A204.1 (cell line): Measurements from ENCODE around the gene NRIP1.

Experiments used
- FAIRE-seq: peaks from 2 replicates; lab custom pipeline; 2012; peaks lifted over from hg19 to GRCh38; lab: Jason Lieb, UNC

NRIP1 gene

DNA sequence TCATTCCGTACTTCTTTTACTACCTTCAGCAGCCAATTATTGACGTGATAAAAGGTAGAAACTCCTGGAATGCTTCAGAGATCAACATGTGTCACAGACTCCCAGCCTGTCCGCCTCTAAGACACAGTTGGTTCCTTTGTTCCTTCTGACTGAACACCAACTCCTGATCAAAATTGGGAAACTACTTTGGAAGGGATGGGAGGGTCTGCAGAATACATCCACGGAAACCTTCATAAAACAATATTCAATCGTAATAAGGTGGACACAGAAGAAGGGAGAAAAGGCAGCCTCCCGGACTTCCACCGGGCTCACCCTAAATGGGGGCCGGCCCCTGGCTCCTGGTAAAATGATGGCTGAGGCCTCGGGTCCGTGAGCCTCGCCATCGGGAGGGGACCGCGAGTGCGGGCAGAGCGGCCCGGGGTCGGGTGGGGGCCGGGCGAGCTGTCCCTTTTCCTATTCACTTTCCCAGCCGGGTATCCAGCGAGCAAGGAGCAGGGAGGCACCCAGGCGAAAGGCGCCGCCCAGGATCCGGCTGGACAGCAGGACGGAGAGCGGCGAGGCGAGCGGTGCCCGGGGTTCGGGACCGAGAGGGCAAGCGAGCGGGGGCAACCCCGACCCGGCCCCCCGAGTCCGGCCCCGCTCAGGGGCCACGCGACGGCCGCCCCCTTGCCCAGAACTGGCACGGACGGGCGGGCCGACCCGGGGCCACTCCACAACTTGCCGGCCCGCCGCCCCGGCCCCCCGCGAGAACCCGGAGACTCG, 805 bp downstream of the NRIP1 start:
- no peak for FAIRE-seq

DNA sequence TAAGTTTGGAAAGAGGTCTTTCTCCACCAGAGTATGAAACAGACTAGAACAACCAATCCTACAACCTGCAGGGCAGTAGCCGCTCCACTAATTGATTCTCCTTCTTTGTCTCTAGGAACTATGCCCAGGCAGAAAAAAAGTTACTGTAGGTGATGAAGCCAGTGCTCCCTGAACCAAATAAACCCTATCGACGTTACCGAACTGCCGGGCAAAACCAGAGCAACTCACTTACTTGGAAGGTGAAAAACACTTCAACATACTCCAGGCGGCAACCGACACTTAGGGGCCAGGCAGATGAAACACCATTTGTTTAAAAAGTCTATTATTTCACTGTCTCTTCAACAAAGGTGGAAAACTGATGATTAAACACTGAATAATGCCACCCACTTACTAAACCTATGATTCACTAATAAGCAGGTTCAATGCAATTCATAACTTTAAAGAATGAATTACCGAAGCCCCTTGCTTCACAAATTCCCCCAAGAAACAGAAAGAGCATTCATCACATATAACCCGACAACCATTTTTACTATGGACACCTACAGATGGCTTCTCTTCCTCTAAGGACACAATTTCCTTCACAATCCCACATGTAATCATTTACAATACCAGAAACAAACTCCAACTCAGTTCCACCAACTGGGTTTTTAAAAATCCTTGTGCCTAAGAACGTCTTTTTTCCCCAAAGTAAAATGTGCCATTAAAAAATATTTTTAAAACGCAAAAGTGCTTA, 1.6 kb downstream of the NRIP1 start:
- FAIRE-seq: no peak

DNA sequence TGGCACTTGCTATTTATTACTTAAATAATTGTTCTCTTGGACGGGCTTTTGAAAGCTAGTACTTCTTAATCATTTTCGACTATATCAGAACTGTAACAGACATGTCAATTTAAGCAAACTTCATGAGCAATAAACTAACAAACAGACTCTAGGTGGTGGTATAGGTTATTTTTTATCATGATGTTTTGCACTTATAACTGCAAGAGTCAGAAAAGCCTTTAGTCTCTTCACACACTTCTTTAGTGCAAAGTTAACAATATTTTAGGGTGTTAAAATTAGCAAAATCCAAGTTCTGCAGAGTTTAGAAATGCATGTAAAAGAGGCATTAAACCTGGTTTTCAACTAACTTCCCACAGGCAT, 2.2 kb downstream of the NRIP1 start:
- FAIRE-seq: no peak

DNA sequence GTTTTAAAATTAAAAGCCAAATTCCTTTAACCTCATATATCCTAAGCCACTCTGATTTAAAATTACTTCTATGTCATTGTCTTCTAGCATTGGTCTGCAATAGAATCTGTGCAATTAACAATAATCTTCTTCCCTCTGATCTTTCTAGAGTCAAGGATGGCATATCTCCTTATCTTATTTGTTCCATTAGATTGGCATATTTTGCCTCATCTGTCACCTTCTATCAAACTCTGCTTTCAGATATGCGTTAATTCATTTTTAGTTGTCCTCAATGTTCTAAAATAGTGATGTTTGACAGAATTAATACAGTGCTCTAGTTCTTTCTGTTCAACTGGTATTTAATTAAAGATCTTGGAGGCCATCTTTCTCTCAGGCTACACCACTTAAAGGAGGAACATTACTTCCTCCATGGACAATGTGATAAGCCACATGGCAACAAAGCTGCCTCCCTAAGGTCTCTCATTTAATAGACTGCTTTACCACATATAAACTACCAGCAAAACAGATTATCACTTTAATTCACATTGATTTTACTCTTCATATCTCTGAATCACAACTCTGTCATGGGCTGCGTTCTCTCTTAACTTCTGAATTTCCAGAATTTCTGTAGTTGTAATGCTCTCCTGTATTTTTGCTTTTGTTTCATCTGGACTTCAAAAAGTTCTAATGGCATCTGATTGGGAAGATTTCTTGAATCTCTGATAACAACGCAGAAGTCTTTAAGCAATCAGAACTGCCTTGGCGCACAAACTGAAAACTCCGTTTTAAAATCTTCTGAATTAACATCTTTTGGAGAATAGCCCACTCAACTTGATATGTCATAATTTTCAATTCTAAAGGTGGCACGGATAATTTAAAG, 2.8 kb downstream of the NRIP1 start:
- FAIRE-seq: no peak

DNA sequence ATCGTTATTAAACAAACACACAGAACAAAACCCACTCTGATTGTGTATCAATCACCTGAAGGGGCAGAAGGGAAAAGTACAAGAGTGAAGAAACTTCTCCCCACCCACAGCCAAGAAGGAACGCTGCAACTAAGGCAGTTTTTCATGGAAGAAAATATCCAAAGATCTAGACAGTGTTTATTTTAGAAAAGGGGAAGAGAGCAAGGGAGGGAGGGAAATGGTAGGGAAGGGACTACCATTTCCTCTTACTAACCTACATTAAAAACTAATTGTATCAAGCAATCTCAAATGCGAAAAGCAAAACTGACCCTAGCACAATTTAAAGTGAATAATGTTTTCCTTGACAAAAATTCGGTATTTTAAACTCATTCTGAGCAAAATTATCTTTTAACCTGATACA, 3.5 kb downstream of the NRIP1 start:
- FAIRE-seq: no peak

DNA sequence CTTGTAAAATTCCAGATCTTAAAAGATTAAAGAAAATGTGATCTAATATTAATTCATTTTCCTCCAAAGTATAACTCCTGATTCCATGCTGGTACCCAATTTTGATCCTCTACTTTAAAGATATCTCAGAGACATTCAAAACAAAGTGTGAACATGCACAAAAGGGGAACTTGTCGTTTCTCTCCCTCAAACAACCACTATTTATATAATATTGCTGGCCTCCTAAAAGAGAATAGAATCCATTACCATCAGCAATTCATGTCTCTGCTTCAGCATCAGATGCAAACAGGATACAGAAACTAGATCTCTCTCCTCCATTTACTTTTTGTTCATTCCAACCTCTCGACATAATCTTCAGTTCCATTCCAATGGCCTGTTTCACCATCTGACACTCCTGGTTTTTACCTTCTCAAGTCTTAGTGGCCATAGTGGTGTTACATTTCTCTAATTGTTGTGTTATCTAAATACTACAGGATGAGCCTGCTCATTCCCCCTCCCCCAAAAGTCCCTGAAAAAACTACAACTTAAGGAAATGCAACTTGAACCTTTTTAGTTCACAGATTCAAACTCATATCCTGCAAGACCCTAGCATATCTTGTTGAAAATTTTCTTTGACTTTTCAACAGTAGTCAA, 4.1 kb downstream of the NRIP1 start:
- FAIRE-seq: no peak

DNA sequence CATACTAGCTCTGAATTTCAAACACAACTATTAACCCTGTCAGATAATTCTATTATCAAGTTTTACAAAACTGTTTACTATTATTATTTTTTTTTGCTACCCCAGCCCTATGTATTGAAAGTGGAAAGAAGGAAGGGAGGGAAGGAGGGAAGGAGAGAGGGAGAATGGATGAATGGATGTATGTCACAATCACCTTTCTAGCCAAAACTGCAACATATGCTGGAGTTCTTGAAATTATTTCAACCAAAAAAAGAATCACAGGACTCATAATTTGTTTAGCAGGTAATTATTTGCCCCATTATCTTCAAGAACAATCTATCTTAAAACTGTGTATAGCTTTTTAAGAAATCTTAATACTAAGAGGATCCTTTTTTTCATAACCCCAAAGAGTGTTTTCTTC, 5.4 kb downstream of the NRIP1 start:
- no peak for FAIRE-seq

DNA sequence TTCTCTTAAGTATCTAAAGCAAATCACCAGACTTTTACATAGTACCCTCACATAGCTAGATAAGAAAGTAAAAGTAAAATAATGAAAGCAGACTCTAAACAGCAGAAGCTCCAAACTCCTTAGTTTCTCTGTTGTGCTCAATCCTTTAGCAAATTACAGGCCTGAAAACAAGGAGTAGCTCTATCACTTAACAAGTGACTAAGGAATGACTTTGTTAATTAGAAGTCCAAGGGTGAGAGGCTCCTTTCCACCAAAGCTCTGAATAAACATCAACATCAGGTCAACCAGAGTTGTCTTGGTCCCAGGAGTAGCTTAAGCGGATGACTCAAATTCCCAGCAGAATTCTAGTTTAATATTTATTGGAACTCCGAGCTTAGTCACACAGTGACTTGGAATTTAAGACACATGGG, 5.9 kb downstream of the NRIP1 start:
- no peak for FAIRE-seq

DNA sequence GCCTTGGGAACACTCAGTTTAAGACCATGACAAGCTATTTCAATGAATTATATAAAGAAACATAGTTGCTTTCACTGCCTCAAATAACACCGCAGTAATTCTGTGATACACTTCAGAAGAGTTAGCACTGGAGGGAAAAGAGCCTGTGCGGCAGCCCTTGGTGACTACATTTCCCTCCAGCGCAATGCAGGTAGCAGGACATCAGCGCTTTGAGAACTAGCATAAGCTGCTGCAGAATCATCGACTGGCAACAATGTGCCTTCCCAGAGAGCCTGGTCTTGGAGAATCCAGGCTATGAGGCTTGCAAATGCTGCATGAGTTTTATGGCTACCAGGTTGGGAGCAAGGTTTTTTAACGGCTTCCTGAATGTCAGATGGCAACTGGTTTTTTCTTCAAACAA, 7.5 kb downstream of the NRIP1 start:
- no peak for FAIRE-seq

DNA sequence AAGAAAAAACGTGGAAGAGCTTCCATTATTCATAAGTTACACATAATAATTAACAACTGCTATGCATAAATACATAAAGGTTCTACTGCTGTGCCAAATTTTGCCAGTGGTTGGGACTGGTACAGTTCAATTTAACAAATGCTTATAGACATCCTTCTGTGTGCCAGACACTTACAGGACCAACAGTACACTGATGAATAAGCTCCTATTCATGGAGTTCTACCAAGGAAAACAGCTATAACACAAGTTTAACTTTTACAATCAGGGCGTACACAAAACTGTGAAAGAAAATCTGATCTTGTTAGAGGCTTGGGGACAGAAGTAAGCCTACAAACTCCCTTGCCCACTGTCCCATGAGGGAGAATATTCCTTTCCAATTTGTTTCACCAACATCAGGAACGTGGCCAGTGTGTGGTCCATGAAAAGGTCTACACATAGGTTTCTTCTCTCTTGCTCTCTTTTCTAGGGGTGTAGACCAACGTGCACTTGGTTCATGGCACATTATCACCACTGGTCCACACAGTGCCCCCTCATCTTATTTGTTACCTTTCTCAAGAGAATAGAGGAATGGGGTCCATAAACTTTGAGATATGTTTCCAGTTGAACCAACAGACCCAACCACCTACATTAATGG, 10.1 kb downstream of the NRIP1 start:
- no peak for FAIRE-seq

DNA sequence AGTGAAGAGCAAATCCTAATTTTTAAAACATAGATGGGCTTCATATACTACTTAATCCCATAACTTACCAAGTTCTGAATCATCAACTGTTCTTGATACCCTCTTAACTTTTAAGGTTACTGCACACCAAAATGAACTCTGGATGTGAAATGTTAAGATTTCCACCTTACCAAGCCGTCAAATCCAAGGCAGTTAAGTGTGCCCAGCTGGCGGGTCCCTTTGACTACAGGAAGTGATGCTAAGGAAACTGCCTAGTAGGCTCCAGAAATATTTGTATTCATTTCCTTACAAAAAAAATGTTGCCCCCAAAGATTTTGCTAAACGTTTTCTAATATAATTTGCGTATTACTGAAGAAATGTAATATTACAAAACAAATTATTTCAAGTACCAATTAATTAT, 10.7 kb downstream of the NRIP1 start:
- no peak for FAIRE-seq

DNA sequence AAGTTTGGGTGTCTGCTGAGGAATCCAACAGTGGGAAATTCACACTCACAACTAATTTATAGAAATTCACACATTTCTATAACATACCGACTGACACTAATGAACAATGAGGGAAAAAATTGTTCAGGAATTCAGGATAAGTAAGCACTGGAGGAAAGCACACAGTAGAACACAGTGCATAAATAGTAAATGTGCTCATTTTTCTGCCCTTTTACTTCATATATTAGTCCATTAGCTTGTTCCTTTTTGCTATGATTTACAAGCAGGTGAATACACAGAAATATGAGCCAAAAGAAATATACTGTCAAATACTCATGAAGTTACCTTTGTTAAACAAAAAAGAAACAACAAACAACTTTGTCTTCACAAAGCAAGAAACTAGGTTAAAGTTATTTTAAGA, 11.3 kb downstream of the NRIP1 start:
- no peak for FAIRE-seq

DNA sequence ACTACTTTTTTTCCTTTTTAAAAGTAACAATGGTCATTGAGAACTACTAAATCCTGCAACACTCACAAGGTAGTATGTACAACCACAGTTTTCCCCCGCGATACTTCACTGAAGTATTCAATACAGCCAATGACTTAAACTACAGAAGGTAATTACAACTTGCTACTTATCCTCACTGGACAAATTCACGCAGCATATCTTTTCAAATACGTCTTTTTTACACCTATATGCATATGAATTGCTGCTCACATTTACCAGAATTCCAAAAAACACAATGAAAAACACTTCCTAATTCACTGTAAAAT, 12.4 kb downstream of the NRIP1 start:
- FAIRE-seq: no peak

DNA sequence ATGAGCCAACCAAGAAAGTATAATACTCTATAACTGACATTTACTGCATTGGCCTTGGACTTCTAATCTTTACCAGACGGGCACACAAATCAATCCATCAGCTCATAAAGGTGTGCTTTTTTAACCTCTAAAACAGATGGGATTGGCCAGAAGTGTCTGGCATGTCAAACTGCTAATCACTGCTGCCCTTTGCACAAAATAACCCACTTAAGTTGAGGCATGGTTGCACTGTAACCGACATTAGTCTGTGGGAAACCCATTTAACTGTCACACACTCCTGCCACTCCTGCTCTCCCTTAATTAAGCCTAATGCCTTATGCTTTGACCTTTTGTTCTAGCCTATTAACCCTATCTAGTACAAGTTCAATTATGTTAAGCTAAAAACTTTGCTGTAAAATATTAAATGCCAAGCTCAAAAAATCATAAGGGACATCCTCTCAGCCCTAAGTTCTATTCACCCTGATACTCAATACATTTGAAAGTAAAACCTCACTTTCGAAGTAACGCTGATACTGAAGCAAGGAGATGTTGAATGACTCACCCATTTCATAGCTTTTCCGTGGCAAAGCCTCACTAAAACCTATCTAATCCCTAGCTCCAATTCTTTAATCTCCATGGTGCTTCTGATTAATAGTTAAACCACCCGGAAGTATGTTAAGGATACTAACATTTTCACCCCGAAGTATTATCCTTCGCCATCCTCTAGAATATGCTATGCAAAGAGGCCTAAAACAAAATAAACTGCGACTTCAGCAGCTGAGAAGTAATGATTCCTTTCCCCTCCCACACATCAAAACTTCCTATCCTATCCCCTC, 12.9 kb downstream of the NRIP1 start:
- no peak for FAIRE-seq

DNA sequence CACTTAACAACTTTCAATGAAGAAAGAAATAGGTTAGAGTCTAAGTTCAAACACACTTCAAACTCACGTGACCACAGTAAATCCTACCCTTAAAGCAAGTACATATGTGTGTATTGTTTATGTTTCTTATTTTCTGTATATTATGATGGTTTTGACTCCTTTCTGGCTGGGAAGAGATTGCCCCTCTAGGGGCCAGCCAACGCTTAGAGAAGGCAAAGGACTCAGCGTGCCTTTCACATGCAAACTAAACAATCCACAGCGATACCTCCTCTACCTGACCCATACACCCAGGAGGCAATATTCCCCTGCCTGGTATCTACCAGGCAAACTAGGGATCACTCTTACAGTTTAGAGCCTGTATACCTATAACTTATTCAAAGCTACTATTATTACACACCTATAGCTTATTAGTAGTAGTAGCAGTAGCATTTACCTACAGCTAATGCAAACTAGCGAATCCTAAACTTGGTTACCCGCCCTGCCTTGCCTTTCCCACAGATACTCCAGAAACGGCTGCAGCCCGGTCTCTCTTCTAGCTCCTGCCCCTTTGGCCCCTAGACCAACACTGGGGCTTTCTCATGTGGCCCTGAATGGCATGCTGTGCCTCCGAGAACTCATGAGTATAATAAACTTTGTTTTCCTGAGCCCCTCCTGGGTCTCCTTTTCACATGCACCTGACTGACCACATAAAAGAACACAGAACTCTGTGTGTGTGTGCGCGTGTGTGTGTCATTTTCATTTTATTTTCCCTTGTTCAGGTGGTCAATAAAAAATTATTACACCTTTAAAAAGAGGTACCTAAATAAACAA, 14.0 kb downstream of the NRIP1 start:
- FAIRE-seq: no peak

DNA sequence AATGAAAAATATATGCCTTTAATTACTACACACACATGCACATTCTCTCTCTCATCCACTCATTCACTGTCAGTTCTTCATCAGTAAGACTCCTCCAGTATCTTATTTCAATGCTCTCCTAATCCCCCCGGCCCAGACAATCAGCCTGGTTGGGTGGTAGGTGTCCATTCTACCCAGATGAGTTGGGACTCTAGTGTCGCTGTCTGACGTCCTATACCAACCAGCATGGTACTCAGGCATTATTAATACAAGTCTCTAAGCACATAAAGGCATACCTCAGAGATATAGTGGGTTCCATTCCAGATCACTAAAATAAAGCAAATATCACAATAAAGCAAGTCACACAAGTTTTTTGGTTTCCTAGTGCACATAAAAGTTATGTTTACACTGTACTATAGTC, 19.8 kb downstream of the NRIP1 start:
- no peak for FAIRE-seq

DNA sequence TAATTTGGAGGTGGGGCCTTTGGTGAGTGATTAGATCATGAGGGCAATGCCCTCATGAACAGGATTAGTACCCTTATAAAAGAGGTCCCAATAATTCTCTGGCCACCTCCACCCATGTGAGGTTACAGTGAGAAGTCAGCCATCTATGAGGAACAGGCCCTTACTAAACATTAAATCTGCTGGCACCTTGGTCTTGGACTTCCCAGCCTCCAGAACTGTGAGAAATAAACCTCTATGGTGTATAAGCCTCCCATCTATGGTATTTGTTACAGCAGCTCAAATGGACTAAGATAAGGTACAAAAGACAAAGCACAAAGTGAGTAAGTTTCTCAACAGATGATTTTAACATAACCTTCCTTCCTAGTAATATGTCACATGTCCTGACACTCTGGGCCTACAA, 22.3 kb downstream of the NRIP1 start:
- FAIRE-seq: no peak

DNA sequence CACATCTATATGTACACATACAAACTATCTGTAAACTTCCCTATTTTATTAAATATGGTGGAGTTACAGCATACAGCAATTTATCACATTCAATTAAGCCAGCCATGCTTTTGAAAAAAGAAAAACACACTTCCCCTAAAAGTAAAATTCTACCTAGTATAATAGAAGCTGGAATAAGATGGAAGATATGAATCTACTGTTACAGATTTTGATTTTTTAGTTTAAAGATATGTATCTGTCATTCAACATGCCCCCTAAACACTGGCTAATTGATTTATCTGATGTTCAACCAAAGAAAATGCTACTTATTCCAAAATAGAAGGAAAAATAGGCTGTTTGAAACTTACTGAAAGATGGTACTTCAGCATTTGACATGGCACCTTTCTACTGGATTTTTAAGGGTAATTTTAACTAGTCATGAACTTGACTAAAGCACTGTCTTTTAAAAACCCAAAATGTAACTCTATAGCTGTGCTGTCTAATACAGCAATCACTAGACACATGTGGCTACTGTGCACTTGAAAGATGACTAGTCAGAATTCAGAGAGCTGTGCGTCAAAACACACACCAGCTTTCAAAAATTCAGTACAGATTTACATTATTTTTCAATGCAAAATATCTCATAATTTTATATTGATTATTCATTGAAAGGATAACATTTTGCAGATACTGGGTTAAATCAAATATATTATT, 25.0 kb downstream of the NRIP1 start:
- FAIRE-seq: no peak

DNA sequence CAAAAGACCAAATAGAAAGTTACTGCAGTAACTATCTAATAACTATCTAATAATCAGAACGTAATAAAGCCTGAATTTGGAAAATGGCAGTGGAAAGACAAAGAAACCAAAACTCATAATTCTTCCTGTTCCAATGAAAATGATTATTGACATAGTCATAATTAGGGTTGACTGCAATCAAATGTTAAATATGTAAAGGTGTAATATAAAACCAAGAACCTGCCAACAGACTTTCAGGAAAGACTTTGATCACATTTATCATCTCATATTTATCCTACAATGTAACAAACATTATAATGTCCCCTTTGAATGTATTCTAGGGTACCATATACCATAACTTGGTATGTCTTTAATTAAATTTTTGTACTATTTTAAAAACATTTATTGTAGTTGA, 26.9 kb downstream of the NRIP1 start:
- FAIRE-seq: no peak
